Subcutaneous adipose tissue (tissue), 4 donors: ENCODE results near the gene SIX6. TPM values are rescaled to one million over a fixed set of nuclear protein-coding genes. Genes with fewer than 3 reads are reported as not detected.

Source experiments
- total RNA-seq, 4 donors: library from RNA; depleted of rRNA; stranded (reverse); fragments of >200 nt; gene quantifications; one replicate each; pipeline ENCODE4 v1.1.0, GENCODE V29; 2016
- TF ChIP-seq, protein P1 (sequence below): fragments of 450-650 bp; IDR thresholded peaks from one replicate; pipeline ENCODE4 v1.5.1; 2016; ENCODE audit warnings: low read depth, mild to moderate bottlenecking, control low read depth, antibody characterized with exemption, moderate library complexity

The SIX6 gene
- total RNA-seq = not detected

DNA sequence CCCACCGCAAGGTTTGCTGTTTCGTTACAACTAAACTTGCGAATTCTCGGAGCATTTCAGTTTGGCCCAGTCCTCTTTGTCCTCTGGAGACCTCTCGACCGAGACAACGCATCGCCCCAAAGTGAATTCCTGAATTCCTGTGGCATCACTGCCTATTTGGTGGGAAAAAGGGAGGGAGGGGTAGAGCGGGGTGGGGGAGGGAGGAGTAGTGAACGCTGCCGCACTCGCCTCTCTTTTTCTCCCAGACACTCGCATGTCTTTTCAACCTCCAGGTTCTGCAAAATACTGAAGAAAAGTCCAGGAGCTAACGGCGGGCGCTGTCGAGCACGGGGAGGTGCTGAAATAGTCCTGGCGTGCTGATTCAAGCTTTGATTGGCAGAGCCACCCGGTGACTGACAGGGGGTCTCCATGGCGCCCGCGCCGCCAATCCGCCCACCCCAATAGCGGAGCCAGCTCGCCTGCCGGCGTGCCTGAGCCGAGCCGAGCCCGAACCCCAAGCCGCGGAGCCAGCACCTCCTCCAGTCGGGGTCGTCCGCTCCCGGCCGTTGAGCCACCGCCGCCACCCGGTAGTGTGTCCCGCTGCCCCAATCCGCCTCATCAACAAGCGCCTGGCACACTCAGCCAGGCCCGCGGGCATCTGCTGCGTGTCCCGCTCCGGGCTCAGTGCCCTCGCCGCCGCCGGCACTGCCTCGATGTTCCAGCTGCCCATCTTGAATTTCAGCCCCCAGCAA is at the start of gene SIX6:
TSS of gene SIX6 (plus strand) at position 440 of the 731 bp plus-strand sequence. CDS start at position 693, 253 bp downstream.
- TF ChIP-seq, protein P1, sequence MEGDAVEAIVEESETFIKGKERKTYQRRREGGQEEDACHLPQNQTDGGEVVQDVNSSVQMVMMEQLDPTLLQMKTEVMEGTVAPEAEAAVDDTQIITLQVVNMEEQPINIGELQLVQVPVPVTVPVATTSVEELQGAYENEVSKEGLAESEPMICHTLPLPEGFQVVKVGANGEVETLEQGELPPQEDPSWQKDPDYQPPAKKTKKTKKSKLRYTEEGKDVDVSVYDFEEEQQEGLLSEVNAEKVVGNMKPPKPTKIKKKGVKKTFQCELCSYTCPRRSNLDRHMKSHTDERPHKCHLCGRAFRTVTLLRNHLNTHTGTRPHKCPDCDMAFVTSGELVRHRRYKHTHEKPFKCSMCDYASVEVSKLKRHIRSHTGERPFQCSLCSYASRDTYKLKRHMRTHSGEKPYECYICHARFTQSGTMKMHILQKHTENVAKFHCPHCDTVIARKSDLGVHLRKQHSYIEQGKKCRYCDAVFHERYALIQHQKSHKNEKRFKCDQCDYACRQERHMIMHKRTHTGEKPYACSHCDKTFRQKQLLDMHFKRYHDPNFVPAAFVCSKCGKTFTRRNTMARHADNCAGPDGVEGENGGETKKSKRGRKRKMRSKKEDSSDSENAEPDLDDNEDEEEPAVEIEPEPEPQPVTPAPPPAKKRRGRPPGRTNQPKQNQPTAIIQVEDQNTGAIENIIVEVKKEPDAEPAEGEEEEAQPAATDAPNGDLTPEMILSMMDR = no peak

DNA sequence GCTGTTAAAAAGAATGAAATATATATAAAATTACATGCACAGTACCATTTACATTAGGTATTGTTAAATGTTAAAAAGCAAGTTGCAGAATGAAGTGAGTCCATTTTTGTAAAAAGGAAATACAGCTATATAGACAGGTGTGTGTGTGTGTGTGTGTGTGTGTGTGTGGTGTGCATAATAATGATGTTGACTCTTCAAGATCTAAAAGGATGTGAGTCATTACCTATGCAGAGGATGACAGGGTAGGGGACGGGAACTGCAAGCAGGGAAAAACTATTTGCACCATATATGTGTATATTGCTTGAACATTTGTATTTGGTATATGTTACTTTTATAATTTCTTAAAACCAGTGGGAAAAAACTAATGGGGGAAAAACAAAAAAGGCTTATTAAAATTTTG is 26.2 kb upstream of the SIX6 start:
- TF ChIP-seq, protein P1 = no peak

DNA sequence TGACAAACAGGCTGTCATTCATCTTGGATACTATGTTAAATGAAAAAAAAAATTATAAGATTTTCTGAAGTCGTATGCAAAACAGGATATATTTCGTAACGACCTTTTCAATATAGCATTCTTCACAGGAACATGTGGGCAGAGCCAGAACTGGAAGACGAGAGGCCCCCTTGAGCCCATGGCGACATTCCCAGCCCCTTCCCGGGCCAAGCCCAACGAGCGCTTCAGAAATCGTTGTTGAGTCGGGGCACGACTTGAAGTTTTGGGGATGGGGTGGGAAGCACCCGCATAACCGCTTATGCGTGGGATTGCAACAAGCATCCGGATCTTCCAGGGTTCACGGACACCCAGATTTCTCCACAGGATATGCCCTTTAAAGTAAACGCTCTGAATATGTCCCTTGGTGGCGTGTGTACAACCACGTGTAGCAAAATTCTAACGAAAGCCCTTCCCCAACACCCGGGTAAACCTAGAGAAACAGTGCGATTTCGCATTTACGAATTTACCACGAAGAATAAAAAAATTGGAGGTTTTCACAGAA is 23.8 kb upstream of the SIX6 start:
- TF ChIP-seq, protein P1 = no peak

DNA sequence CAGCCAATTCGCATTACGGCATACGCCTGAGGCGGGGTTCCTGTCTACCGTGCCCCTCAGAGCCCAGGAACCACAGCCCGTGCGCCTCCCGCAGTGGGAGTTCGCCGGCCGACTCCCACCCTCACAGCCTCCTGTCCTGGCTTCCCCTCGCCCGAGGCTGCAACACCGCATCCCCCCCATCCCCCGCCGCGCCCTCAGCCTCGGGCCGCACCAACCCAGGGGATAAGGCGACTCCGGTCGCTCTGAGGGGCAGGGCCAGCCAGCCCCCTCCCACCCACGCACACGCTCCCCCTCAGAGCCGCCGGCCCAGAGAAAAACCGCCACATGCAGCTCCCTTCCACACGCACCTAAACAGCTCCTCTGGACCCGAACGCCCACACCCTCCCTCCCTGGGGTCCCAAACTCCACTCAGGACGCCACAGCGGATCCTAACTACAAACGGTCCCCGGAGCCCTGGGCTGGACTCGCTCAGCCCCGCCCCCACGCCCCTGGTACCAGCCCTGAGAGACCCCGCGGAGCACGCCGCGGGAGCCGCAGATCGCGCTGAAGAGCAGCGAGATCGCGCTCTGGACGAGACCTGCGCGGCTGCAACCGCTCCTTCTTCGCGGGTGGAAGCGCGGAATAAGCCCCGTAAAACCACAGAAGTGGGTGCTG is 23.2 kb upstream of the SIX6 start, which contains the start of gene C14orf39:
TSS of gene C14orf39 (minus strand) at position 466 of the 654 bp plus-strand sequence. CDS start 985 bp downstream, outside the sequence.
- TF ChIP-seq, protein P1 = no peak

DNA sequence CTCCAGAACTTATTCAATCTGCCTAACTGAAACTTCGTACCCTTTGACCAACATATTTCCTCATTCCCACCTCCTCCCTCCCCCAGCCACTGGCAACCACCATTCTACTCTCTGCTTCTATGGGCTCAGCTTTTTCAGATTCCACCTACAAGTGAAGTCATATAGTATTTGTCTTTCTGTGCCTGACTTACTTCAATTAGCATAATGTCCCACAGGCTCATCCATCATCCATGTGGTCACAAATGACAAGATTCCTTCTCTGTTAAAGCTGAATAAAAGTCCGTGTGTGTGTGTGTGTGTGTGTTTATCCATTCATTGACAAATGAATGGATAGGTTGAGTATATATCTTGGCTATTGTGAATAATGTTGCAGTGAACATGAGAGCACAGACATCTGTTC is 21.7 kb upstream of the SIX6 start:
- TF ChIP-seq, protein P1 = no peak

DNA sequence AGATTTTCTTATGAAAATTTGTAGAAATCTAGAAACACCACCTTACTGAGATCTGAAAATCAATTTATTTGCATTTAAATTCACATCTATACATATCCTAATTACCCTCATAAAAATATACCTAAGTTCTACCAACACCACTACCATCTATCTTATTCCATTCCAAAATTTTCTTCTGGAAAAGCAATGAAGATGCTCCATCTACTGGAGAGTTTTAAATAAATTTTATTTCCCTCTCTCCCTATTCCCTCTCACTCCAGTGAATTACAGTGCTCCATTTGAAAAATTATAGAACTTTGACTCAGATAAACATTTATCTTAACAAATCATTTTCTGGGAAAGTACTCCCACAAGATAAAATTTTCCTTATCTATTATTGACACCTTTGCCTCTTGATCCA is 20.8 kb upstream of the SIX6 start:
- TF ChIP-seq, protein P1 = no peak

DNA sequence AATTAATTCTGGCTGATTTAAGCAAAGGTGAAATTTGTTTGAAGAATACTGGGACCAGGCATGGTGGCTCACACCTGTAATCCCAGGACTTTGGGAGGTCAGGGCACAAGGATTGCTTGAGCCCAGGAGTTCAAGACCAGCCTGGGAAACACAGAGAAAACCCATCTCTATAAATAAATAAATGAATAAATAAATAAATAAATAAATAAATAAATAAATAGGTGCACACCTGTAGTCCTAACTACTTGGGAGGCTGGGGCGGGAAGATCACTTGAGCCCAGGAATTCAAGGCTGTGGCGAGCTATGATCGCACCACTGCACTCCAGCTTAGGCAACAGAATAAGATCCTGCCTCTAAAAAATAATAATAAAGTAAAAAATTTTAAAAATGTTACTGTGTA is 18.7 kb upstream of the SIX6 start:
- TF ChIP-seq, protein P1 = no peak
